ENCODE results near the gene RNF10. TPM values are rescaled to one million over a fixed set of nuclear protein-coding genes. Genes with fewer than 3 reads are reported as not detected.

Gene RNF10
- total and polyA plus RNA-seq, 9 of the 15 experiments (the other 6 are each of a cell fraction or from before 2014, with no cell fraction given) = 43.0 to 139 (median 80.1) TPM

- no peak for TF ChIP-seq CUX1 (CRISPR knock-in tag; IDR thresholded peaks at IDR 0.05)
- TF ChIP-seq KLF13 (tag; IDR thresholded peaks at IDR 0.05; ENCODE audit: borderline replicate concordance, low read depth) = no peak
- TF ChIP-seq SMARCB1 (IDR thresholded peaks at IDR 0.05; ENCODE audit: insufficient read length, low read depth) = no peak
- TF ChIP-seq ATF7 (IDR thresholded peaks at IDR 0.05) = peak; percentile 67
- TF ChIP-seq POLR2A (conservative IDR thresholded peaks at IDR 0.05) = no peak
- TF ChIP-seq GATA2 (CRISPR knock-in tag; IDR thresholded peaks at IDR 0.05) = no peak
- peak; percentile 34; the same call in 1 of the 2 replicates for TF ChIP-seq C11orf30 (IDR thresholded peaks at IDR 0.05; ENCODE audit: low read depth)
- TF ChIP-seq ATF3 (IDR thresholded peaks at IDR 0.05) = peak; percentile 83
- no peak for TF ChIP-seq ATF3 (CRISPR knock-in tag; conservative IDR thresholded peaks at IDR 0.05)
- TF ChIP-seq PBX2 (CRISPR knock-in tag; IDR thresholded peaks at IDR 0.05; ENCODE audit: low read depth) = no peak
- peak; percentile 84 for TF ChIP-seq PBX2 (tag; conservative IDR thresholded peaks at IDR 0.05; ENCODE audit: low read depth)
- TF ChIP-seq BRD4 (IDR thresholded peaks at IDR 0.05) = no peak
- no peak for TF ChIP-seq RFX7 (CRISPR knock-in tag; IDR thresholded peaks at IDR 0.05)
- no peak for TF ChIP-seq EZH2 (IDR thresholded peaks at IDR 0.05; ENCODE audit: borderline replicate concordance, low read depth, low read length)
- TF ChIP-seq JUND (IDR thresholded peaks at IDR 0.05; ENCODE audit: borderline replicate concordance, low read depth, low read length) = peak; percentile 79
- TF ChIP-seq JUND (tag; IDR thresholded peaks at IDR 0.05; ENCODE audit: borderline replicate concordance, low read depth, low read length) = peak; percentile 71; the same call in 2 of the 3 replicates
- no peak for TF ChIP-seq KLF10 (CRISPR knock-in tag; IDR thresholded peaks at IDR 0.05)
- TF ChIP-seq CREB3 (tag; conservative IDR thresholded peaks at IDR 0.05; ENCODE audit: low read depth) = no peak
- TF ChIP-seq NFYB (IDR thresholded peaks at IDR 0.05; ENCODE audit: extremely low read depth, insufficient read length) = no peak
These were observed 45.1 kb upstream of the RNF10 start (continued) for GRCh38 chr12:120489018-120489417.

All from K562 (cell line).